Ovary (tissue), 3 donors: ENCODE results near the gene MNAT1.

Experiments
- CTCF ChIP-seq, 3 donors: fragments of 450-650 bp in 2 of 3; fragments of 200-600 bp in 1 of 3; IDR thresholded peaks; one replicate each; pipeline versions ENCODE4 v1.5.1 to v1.8.0; 2016 to 2022; ENCODE audit warnings: antibody characterized with exemption in 3 of 3, mild to moderate bottlenecking in 1 of 3
- EP300 ChIP-seq: sonication (generic); formaldehyde crosslinking; IDR thresholded peaks from one replicate; pipeline ENCODE4 v1.6.1; 2017; ENCODE audit warnings: antibody characterized with exemption
- POLR2A ChIP-seq: fragments of 450-650 bp; IDR thresholded peaks from one replicate; pipeline ENCODE4 v1.6.1; 2017; ENCODE audit warnings: antibody characterized with exemption, mild to moderate bottlenecking, moderate library complexity
- donor health status: DM: no; HTN: no; CAD: no.

GRCh38 chr14:60775296-60775695, 40.7 kb downstream of the MNAT1 start:
- no peak for TF ChIP-seq CTCF (IDR thresholded peaks at IDR 0.05)
- TF ChIP-seq EP300, result no peak
- no peak for TF ChIP-seq POLR2A
